HK-2 (cell line): Measurements from ENCODE around the gene NUDT16.

Experiments
- DNase-seq: peaks from one replicate; pipeline ENCODE4 v3.0.0-alpha.2; 2018; ENCODE audit not compliant: unreplicated experiment

Gene NUDT16

DNA sequence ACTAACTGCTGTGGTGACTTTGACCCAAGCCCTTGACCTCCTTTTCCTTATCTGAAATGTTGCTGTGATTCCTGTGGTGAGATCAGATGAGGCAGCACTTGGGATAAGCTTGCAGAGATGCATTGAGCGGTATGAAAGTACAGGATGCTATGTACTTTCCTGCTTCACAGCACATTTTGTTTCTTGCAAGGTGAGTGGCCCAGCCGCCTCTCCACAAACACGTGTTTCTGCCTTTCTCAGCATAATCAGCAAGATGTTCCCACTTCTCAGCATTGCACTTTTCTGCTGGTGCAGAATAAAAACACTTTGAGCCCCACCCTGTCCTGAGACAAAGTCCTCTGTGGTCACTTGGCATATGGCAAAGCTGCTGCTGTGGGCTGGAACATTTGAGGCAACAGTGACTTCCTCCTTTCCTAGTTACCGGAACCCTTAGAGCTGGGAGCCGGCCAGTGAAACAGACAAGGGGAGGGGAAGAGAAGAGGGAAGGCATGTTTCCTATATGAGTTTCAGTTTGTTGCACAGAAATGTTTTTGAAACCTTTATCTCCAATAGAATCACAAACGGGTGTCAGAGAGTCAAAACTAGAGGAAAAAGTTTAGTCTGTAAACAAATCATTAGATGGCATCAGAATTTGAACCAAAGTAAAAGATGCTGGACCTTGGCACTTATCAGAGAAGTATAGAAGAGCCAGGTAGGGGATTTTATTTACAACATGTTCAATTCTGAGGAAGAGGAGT, 5.0 kb downstream of the NUDT16 start:
- no peak for DNase-seq

- no peak for DNase-seq
Observed at GRCh38 chr3:131387796-131388489, 6.4 kb downstream of the NUDT16 start.

DNA sequence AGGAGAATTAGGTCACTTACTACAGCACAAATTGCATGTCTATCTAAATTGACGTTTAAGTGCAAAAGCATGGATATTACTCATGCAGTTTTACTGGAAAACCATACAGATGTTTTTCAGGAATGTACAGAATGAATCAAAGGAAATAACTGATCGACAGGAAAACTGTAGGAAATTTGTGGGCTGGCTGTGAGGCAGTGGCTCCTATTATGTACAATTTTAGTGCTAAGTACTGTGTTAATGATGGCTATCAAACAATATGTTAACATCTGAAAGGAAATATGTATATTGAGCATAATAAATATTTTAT, 6.9 kb downstream of the NUDT16 start:
- no peak for DNase-seq

GRCh38 chr3:131390331-131390730, 8.8 kb downstream of the NUDT16 start:
- DNase-seq = no peak

DNA sequence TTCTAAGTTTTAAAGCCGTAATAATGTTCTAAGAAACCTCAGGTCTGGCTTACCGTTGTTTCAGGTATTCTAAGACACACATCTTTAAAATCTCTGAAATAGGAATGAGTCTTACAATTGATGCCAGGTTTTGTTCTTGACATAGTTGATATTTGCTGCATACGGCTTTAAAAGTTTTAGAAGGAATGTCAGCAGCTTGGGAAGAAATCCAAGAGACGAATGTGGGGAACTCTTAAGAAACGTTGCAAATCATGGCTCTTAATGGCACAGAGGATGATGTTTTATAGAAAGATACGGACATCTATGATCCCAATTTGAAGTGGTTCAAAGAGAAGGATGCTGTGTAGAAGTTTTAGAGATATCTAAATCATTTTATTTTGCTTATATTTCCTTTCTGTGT, 11.5 kb downstream of the NUDT16 start:
- no peak for DNase-seq

- no peak for DNase-seq
Observed at GRCh38 chr3:131393868-131394267, 12.3 kb downstream of the NUDT16 start.

DNA sequence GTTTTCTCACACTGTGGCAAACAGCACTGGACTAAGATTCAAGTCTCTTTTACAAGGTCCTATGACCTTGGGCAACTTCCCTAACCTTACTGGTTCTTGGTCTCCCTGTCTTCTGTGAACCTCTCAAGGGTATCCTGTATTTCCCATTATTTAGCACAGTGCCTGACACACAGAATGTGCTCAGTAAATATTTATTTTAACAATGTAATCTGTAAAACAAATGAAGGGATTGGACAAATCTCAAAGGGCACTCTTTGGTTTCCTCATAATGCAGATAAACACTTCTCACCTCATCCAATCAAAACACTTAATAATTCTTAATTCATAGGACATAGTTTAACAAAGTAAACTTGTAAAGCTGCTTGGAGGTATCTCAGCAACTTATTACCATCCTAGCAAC, 12.8 kb downstream of the NUDT16 start:
- no peak for DNase-seq

DNA sequence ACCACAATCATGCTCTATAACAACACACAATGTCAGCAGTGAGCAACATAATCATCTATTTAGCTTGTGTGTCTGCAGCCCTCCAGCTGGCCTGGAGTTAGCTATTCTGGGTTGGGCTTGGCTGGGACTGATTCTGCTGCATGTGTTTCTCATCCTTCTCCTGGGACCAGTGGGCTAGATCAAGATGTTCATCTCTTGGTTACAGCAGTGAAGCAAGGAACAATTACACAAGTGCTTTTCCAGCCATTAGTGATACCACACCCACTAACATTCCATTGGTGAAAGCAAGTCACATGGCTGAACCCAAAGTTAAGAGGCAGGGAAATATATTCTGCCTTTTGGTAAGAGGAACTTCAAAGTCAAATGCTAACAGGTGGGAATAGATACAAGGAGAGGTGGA, 14.6 kb downstream of the NUDT16 start:
- no peak for DNase-seq

DNA sequence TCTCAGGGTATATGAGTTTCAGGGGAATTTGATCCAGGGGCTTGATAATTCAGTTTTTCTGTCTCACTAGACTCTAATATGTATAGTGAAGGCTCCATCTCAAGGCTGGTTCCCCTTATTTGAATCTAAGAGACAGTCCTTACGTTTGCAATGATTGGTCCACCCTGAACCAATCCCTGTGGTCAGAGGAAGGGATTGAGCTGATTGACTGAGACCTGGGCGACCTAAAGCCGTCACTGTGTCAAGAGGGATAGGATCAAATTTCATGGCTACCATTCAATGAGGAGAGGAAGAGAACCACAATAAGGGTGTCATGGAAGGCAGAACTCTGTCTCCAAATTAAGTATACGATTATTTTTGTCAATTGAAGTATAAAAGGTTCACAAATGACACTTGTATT, 16.3 kb downstream of the NUDT16 start:
- no peak for DNase-seq

DNA sequence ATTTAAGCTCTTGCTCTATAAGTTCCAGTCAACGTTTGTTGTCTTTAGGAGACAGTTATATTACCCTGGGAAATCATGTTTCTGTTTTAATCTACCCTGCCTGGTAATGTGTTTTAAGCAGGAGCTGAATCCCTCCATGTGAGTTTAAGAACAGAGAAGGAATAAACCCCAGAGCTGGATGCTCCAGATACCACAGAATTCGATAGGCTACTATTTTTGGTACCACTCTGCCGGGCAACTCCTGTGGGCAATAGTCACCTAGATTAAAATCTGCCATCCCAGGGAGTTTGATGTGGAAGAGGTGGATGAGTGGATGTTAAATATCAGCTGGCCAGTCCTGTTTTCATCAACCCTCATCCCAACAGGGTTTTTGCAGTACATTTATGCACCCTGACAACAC, 20.4 kb downstream of the NUDT16 start:
- no peak for DNase-seq

DNA sequence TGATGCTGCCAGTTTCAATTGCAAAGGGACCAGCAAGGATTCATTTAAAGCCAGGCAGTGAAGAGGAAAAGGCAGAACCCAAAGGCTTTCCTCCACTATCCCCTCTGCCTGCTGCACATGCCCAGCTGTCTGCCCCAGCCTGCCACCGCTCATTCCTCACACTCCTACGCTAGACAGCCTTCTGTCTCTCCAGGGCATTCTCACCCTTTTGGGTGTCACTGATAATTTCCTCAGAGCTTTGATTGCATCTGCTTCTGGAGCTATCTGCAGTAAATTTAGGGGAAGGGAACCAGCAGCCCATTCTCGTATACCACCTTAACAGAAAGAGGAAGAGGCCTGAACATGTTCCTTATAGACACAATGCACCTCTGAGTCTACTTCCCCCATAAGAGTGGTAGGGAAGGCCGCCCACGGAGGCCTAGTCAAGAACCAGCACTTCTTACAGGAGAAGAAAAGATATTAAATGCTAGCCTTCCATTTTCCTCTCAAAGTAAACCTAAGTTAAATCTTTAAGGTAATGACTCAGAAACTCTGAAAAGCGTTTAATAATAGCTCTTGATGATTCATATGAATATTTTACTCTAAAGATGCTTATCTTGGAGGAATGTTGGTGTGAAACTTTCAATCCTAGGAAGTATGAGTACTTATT, 20.9 kb downstream of the NUDT16 start:
- DNase-seq = no peak

GRCh38 chr3:131403216-131403895, 21.8 kb downstream of the NUDT16 start:
- no peak for DNase-seq

DNA sequence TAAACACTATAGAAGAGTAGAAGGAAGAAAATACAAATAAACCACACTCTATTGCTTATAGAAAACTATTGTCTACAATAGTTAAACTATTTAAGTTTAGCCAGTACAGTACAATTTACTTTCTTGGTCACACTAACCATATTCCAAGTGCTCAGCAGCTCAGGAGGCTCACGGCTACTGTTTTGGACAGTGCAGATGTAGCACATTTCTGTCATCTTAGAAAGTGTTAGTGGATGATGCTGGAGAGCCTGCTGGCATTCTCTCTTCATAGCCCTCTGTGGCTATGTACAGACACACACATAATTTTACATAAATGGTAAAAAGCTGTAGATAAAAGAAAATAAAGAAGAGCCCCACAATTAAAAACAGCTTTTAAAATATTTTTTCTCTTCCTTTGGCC, 23.8 kb downstream of the NUDT16 start:
- DNase-seq = no peak

DNA sequence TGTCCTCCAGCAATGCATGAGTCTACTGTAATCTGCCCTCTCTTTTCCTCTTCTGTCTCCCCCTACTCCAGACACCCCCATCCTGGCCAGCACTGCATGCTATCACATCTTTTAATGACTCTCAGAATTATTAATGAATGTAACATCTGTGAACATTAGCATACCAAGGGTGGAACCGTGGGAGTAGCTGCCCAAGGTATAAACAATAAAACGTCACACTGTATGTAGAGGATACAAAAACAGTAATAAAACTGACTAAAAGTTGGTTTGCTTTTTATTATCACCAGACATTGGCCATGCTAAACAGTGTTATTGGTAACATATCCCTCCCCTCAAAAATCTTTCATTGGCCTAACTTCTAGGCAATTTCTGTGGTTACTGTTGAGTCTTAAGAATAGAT, 24.7 kb downstream of the NUDT16 start:
- no peak for DNase-seq

DNA sequence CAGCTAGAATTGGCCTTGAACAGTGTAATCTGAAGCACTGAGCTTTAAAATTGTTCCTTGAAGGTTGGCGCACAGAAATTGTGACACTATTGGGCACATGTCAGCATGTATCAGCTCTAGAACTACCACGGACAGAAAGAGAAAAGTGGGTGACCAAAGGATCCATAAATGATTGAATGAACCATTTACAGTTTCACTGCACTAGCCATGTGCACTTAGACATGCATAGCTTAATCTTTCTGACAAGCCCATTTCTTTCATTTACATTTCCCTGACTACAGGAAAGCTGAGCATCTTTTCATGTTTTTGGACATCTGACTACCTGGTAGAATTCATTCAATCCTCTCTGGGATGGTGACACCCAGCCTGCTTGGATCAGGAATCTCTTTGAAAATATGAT, 36.2 kb downstream of the NUDT16 start:
- DNase-seq = no peak

DNA sequence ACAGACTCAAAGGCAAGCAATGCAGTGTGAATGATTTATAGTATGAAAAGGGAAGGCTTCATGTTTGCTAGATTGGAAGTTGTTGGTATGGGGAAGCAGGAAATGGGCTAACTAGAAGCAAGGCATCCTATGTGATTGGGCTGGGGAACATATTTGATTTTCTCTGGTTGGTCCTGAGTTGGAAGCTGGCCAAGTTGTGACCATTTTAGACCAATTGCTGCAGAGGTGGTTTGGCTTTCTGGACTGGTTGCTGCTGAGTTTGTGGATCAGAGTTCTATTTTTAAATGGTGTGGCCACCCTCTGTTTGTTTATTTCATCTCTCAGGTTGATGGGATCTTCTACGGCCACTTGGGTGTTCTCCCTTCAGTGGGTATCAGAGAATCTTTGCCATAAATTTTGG, 39.7 kb downstream of the NUDT16 start:
- DNase-seq = no peak

- DNase-seq = no peak
Observed at GRCh38 chr3:131421957-131422498, 40.5 kb downstream of the NUDT16 start.

- DNase-seq = no peak
Observed at GRCh38 chr3:131427226-131427625, 45.7 kb downstream of the NUDT16 start.

GRCh38 chr3:131431754-131432153, 50.2 kb downstream of the NUDT16 start:
- no peak for DNase-seq

DNA sequence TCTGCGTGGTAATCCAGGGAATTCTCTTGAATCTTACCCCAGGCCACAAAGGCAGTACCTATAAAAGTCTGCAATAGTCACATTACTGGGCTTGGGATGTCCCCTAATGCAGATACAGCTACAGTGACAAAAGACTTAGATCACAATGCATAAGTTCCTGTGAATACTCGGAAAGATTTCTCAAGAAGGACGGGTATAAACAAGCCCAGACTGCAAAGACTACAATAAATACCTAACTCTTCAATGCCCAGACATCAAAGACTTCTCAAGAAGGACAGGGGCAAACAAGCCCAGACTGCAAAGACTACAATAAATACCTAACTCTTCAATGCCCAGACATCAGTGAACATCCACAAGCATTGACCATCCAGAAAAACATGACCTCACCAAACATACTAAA, 50.9 kb downstream of the NUDT16 start:
- no peak for DNase-seq

GRCh38 chr3:131435000-131435399, 53.4 kb downstream of the NUDT16 start:
- no peak for DNase-seq
